ENCODE data around the gene ARSK.

DNA sequence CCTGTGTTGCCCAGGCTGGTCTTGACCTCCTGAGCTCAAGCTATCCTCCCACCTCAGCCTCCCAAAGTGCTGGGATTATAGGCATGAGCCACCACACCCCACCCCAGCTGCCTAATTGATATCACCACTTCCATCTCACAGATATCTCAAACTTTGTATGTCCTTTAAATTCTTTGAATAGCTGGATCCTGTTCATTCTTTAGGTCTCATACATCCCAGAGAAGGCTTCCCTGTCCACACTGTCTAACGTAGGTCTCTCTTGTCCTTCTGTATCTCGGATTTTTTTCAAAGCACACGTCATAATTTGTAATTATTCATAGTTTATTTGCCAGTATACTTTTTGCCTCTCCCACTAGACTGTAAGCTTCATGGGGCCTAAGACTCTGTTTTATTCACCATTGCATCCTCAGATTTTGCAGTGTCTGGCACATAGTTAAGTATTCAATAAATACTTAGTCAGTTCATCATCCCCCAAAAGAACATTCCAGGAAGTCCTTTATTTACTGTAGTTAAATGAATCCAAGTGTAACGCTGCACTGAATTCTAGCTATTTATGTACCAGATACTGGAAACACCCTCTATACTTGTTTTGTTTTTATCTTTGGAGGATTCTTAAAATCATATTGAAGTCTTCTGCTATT lies 10.5 kb downstream of the ARSK start:
- TF ChIP-seq POLR2AphosphoS5 (IDR thresholded peaks at IDR 0.05; ENCODE audit: borderline replicate concordance, low read depth, low read length) (no peak), EZH2 (IDR thresholded peaks at IDR 0.05) (no peak)
